AG04450 (cell line): ENCODE data around the gene TMUB1. TPM values are rescaled to one million over a fixed set of nuclear protein-coding genes. Genes with fewer than 3 reads are reported as not detected.

Source experiments
- CTCF ChIA-PET: fragments of 300-600, 350-600 bp; formaldehyde crosslinking; extraction: SDS; loops from one replicate; lab custom pipeline; 2022; ENCODE audit warnings: antibody characterized with exemption, inconsistent platforms; lab: Charles Lee
- POLR2A ChIA-PET: fragments of 350-600 bp; formaldehyde crosslinking; extraction: SDS; loops from one replicate; lab custom pipeline; 2021; ENCODE audit warnings: antibody characterized with exemption, inconsistent platforms; lab: Yijun Ruan, JAX
- DNase-seq: peaks from one replicate; pipeline ENCODE4 v3.0.0-alpha.2; 2011; ENCODE audit warnings: low read depth, low spot score
- H3K27ac ChIP-seq: one replicate; pipeline ENCODE4 v1.5.1; 2012; ENCODE audit warnings: low read depth, low read length, control low read depth
- H3K27me3 ChIP-seq: one replicate; pipeline ENCODE4 v1.6.0; 2012; ENCODE audit warnings: low read length; ENCODE audit not compliant: control insufficient read depth, insufficient read depth
- H3K4me3 ChIP-seq: 2 replicates; pipeline ENCODE4 v1.5.1; 2011; ENCODE audit warnings: mild to moderate bottlenecking, low read depth, low read length, control low read depth
- H3K9me3 ChIP-seq: 2 replicates; pipeline ENCODE4 v1.5.1; 2012; ENCODE audit warnings: low read length; ENCODE audit not compliant: control insufficient read depth, insufficient read depth
- polyA plus RNA-seq: library from polyadenylated mRNA; depleted of rRNA; stranded (reverse); fragments of >200 nt; gene quantifications from 2 replicates; pipeline ENCODE4 v1.2.3, GENCODE V29; 2011
- TF ChIP-seq, protein P1 (sequence below): IDR thresholded peaks from 2 replicates; pipeline ENCODE4 v1.5.1; 2011; ENCODE audit warnings: low read depth, low read length, control low read depth, inconsistent platforms

TMUB1 gene
- polyA plus RNA-seq, 1 experiment = 9.7 TPM

DNA sequence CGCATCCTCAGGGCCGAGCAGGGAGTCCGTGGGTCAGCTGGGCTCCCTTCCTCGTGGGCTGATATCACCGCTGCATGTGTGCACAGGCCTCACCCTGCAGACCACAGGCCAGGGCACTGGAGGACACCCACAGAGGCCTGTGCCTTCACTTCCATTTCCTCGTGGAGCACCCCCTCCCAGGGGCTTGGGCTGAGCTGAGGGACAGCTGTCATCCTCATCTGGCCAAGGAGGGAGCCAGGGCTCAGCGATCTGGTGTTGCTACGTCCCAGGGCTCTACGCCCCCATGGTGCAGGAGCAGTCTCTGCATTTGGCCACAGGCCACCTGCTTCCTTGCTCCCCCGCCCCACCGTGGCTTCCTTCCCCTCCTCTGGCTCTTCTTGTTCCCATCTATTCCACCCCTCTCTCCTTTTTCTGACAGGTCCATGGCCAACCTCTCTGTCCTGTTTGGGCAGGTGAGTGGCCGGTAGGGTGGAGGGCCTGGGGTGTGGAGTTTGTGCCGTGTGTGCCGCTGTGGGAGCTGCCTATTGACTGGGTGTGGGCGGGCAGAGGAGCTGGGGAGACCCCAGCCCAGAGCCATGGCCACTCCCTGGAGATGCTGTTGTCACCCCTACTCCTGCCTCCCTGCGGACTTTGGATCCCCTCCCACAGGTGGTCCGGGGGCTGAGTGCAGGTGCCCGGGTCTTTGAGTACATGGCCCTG, 43.3 kb downstream of the TMUB1 start:
- TF ChIP-seq, protein P1, sequence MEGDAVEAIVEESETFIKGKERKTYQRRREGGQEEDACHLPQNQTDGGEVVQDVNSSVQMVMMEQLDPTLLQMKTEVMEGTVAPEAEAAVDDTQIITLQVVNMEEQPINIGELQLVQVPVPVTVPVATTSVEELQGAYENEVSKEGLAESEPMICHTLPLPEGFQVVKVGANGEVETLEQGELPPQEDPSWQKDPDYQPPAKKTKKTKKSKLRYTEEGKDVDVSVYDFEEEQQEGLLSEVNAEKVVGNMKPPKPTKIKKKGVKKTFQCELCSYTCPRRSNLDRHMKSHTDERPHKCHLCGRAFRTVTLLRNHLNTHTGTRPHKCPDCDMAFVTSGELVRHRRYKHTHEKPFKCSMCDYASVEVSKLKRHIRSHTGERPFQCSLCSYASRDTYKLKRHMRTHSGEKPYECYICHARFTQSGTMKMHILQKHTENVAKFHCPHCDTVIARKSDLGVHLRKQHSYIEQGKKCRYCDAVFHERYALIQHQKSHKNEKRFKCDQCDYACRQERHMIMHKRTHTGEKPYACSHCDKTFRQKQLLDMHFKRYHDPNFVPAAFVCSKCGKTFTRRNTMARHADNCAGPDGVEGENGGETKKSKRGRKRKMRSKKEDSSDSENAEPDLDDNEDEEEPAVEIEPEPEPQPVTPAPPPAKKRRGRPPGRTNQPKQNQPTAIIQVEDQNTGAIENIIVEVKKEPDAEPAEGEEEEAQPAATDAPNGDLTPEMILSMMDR = no peak
- no peaks in the 10 kb centered on the region; the same call in 1 of the 2 replicates for H3K9me3 ChIP-seq
- H3K27ac ChIP-seq = no peak overlapping the region
- DNase-seq = no peak
- no peak overlapping the region for H3K4me3 ChIP-seq
- ChIA-PET CTCF (no interaction called here), POLR2A (interaction anchor here (1.2 kb wide), 1 partner anchor 12 kb away, joined by 6 read pairs; the partner anchor contains the start of gene ABCB8)
- H3K27me3 ChIP-seq = no peaks in the 10 kb centered on the region

DNA sequence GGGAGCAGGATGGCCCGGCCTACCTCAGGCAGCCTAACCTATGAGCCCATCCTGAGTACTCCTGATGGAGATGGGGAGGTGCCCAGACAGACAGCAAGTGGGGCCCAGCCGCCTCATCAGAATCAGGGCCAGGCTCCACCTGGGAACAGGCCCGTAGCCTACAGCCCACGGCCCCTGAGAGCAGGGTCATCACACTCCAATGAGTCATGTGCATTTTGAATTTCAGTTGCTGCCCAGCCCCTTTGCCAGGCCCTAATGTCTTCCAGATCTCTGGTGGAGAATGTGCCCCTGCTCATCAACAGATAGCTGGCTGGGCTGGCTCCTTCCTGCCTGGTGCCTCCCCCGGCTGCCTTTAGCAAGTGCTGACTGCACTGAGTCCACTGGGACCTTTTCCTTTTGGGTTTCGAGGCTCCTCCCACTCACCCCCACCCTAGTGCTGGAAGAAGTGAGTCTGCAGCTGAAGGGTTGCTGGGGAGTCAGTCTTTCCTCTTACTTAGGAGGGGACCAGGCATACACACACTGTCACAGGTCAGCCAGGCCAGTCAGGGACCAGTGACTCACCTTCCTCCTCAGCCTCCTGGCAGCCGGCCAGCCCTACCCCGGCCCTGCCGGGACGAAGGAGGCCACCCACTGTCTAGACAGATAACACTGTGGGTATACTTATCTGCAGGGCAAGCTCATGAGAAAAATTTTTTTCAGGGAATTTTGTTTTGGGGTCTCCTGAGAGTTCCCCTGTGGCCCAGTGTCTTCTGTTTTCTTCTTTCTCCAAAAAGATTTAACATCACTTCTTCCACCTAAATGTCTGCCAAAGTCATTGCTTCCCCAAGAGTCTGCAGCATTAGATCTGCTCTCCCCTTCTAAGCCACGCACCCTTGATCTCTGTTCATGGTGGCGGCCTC, 44.1 kb downstream of the TMUB1 start:
- POLR2A ChIA-PET = interaction anchor here (0.6 to 1.2 kb wide), 2 partner anchors 11 to 1261 kb away, joined by 3 to 6 read pairs; partner anchors contain the start of gene ABCB8
- Histone ChIP-seq H3K27me3 (no peaks in the 10 kb centered on the region), H3K27ac (peak overlapping the region; percentile 82), H3K4me3 (no peak overlapping the region), H3K9me3 (no peaks in the 10 kb centered on the region; the same call in 1 of the 2 replicates)
- no peak for DNase-seq
- CTCF ChIA-PET = interaction anchor here (0.6 to 1.5 kb wide), 3 partner anchors 11 to 85 kb away, joined by 3 to 6 read pairs (median 3); partner anchors contain the start of gene ABCB8
- TF ChIP-seq, protein P1 = no peak

DNA sequence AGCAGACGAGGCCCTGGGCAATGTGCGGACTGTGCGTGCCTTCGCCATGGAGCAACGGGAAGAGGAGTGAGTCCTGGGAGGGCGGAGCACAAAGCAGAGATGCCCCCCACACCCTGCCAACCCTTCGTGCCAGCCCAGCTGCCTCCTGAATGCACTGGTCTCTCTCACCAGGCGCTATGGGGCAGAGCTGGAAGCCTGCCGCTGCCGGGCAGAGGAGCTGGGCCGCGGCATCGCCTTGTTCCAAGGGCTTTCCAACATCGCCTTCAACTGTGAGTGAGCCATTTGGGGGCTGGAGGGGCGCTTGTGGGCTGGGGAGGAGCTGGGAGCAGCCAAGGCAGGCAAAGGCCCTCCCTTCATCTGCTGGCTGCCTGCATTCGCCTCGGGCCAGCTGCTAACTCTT, 47.4 kb downstream of the TMUB1 start:
- DNase-seq = no peak
- no peak overlapping the region for H3K27ac ChIP-seq
- CTCF ChIA-PET = no interaction called here
- H3K27me3 ChIP-seq = no peaks in the 10 kb centered on the region
- POLR2A ChIA-PET = no interaction called here
- TF ChIP-seq, protein P1 = no peak
- H3K9me3 ChIP-seq = no peaks in the 10 kb centered on the region; the same call in 1 of the 2 replicates
- no peak overlapping the region for H3K4me3 ChIP-seq

DNA sequence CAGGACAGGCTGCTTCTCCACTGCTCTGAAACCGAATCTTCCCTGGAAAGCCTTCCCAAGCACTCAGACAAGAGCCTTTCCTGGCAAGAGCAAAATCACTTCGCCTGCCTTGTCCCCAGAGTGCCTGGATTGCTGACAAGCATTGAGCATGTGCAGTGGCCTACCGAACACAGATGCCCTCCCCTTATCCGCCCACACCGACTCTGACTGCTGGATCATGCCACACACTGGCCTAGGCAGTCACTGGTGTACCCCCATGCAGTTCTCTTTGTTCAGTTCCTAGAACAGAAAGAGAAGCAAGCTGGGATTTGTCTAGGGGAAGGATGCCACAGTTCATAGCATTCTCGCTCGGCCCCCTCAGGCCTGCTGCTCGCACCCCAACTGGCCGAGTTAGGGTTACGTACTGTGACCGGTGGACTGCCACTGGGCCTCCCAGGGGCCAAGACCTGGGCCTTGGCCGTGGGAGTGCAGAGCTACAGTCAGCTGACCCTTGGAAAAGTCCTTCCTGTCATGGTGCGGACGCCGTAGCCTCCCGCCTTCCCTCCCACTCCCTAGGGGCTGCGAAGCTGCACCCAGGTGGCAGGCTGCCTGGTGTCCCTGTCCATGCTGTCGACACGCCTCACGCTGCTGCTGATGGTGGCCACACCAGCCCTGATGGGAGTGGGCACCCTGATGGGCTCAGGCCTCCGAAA, 48.1 kb downstream of the TMUB1 start:
- Histone ChIP-seq H3K4me3 (no peak overlapping the region), H3K9me3 (no peaks in the 10 kb centered on the region), H3K27ac (no peak overlapping the region), H3K27me3 (no peaks in the 10 kb centered on the region)
- no peak for DNase-seq
- TF ChIP-seq, protein P1 = no peak
- POLR2A ChIA-PET = no interaction called here
- CTCF ChIA-PET = no interaction called here
